ENCODE data around the gene CYB561D2. TPM values are rescaled to one million over a fixed set of nuclear protein-coding genes. Genes with fewer than 3 reads are reported as not detected.

Gene CYB561D2
- total and polyA plus RNA-seq, 10 of the 15 experiments (the other 5 are each of a cell fraction or from before 2014, with no cell fraction given): 7.6 to 39.2 (median 18.8) TPM

DNA sequence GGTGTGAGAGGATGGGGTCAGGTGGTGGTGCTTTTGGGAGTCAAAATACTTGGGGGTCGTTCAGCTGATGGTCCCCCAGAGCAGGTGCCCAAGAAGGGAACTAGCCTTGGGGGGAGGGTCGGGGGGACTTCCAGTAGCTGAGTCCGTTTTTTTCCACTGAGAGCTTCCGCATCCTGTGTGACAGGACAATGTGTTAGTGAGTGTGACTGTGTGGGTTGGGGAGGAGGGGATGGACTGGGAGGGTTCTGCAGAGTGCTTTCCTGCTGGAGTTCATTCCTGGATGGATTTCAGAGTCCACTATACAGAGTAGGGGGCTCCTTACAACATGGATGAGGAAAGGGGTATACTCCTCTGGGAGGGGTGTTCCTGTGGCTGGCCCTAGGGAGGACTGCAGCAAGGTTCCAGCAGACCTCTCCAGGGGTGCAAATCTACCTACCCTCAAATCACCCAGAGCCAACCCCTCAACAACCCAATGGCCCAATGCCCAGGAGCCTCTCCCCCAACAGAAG lies 27.5 kb upstream of the CYB561D2 start:
- no peaks in the 10 kb centered on the region for H3K27me3 ChIP-seq (replicated peaks in 1 of 2; ENCODE audit: control insufficient read depth in 2 of 2, insufficient read depth in 2 of 2, low read length in 1 of 2)
- no peak overlapping the region for H3K4me2 ChIP-seq (ENCODE audit: control insufficient read depth, insufficient read depth)
- peaks cover 17% of the 10 kb centered on the region for H3K4me1 ChIP-seq (ENCODE audit: control insufficient read depth, insufficient read depth, low read length)
- in situ Hi-C loops (cut with MboI): no loop called here
- H3K4me3 ChIP-seq: no peak overlapping the region
- H2AFZ ChIP-seq (ENCODE audit: control insufficient read depth, low read depth, low read length): no peak overlapping the region
- no peaks in the 10 kb centered on the region for H4K20me1 ChIP-seq (ENCODE audit: control insufficient read depth, insufficient read depth)
- ATAC-seq: no peak
- ChIA-PET CTCF (interaction anchor here (1.3 to 5.1 kb wide), 3 partner anchors 13 to 22 kb away, joined by 4 to 72 read pairs (median 11); partner anchors contain the start of genes RASSF1 and ZMYND10), POLR2A (interaction anchor here (0.7 to 2.0 kb wide), 3 partner anchors 11 to 18 kb away, joined by 3 to 8 read pairs (median 5); partner anchors contain the start of gene RASSF1), RAD21 (ENCODE audit: unreplicated experiment) (interaction anchor here (2.3 kb wide), 1 partner anchor 31 kb away, joined by 6 read pairs; the partner anchor contains the start of gene IFRD2), SMC1A (ENCODE audit: uncharacterized antibody, unreplicated experiment) (no interaction called here)
- TF ChIP-seq, protein P1, sequence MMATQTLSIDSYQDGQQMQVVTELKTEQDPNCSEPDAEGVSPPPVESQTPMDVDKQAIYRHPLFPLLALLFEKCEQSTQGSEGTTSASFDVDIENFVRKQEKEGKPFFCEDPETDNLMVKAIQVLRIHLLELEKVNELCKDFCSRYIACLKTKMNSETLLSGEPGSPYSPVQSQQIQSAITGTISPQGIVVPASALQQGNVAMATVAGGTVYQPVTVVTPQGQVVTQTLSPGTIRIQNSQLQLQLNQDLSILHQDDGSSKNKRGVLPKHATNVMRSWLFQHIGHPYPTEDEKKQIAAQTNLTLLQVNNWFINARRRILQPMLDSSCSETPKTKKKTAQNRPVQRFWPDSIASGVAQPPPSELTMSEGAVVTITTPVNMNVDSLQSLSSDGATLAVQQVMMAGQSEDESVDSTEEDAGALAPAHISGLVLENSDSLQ (IDR thresholded peaks at IDR 0.05): no peak
- TF ChIP-seq CREM (IDR thresholded peaks at IDR 0.05; ENCODE audit: low read depth) (no peak), POLR2AphosphoS2 (IDR thresholded peaks at IDR 0.05; ENCODE audit: low read depth, low read length) (no peak), CREB1 (IDR thresholded peaks at IDR 0.05; ENCODE audit: low read depth) (no peak)
- no peak for FAIRE-seq
- WGBS (ENCODE audit: insufficient coverage, insufficient replicate concordance, low lambda C conversion rate, missing lambda C conversion rate): 28% methylated on average over 4 of the region's 4 CpGs
- H3K36me3 ChIP-seq (ENCODE audit: control insufficient read depth in 2 of 2, insufficient read depth in 2 of 2, low read length in 1 of 2): peaks cover 0 to 4% of the 10 kb centered on the region in 2 experiments; a peak in 1 of 4 replicates
- H3K79me2 ChIP-seq (ENCODE audit: control insufficient read depth, insufficient read depth, low read length): peaks cover 19% of the 10 kb centered on the region
- no peak overlapping the region for H3K9ac ChIP-seq (ENCODE audit: control insufficient read depth, insufficient read depth, low read length)
- no peak for DNase-seq (ENCODE audit: low read depth, low spot score)
- BruUV-seq (replicated peaks): no TSS peak
- intact Hi-C loops (cut with micrococcal nuclease; ENCODE audit: unreplicated experiment): no loop called here
- H3K27ac ChIP-seq (ENCODE audit: control insufficient read depth, insufficient read depth): no peak overlapping the region
- no peaks in the 10 kb centered on the region for H3K9me3 ChIP-seq (replicated peaks; ENCODE audit: control insufficient read depth, insufficient read depth, low read length)

DNA sequence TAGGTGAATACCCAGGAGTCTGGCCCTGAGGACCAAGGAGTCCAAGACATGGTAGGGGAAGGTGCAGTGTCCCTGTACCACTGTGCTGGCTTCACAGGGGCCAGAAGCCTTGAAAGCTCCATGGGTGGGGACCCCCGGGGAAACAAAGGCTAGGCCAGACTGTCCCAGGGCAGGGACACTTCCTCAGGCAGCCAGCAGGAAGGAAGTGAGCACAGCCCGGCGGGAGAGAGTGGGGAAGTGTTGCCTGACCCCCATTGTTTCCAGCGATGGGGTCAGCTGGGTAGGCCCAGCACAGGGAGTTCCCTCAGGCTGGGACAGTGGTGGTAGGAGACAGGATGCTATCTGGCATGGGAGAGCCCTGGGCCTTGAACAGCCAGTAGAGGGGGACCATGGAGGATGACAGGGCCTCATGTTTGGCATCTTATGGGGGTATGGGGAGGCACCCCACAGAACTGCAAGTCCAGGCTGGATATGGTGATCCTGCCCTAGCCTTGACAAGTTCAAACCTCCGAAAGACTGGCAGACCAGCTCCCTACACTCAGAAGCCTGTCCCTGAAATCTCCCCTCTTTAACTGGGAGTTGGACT lies 27.0 kb upstream of the CYB561D2 start:
- Histone ChIP-seq H3K4me2 (ENCODE audit: control insufficient read depth, insufficient read depth) (no peak overlapping the region), H3K4me3 (no peak overlapping the region), H2AFZ (ENCODE audit: control insufficient read depth, low read depth, low read length) (no peak overlapping the region), H3K27ac (ENCODE audit: control insufficient read depth, insufficient read depth) (no peak overlapping the region), H3K9me3 (replicated peaks; ENCODE audit: control insufficient read depth, insufficient read depth, low read length) (no peaks in the 10 kb centered on the region), H3K36me3 (ENCODE audit: control insufficient read depth in 2 of 2, insufficient read depth in 2 of 2, low read length in 1 of 2) (peaks cover 0 to 4% of the 10 kb centered on the region in 2 experiments; a peak in 1 of 4 replicates), H3K79me2 (ENCODE audit: control insufficient read depth, insufficient read depth, low read length) (peaks cover 19% of the 10 kb centered on the region), H3K9ac (ENCODE audit: control insufficient read depth, insufficient read depth, low read length) (no peak overlapping the region), H4K20me1 (ENCODE audit: control insufficient read depth, insufficient read depth) (no peaks in the 10 kb centered on the region), H3K4me1 (ENCODE audit: control insufficient read depth, insufficient read depth, low read length) (peaks cover 17% of the 10 kb centered on the region), H3K27me3 (replicated peaks in 1 of 2; ENCODE audit: control insufficient read depth in 2 of 2, insufficient read depth in 2 of 2, low read length in 1 of 2) (no peaks in the 10 kb centered on the region)
- ChIA-PET POLR2A (no interaction called here), RAD21 (ENCODE audit: unreplicated experiment) (interaction anchor here (0.7 to 2.3 kb wide), 4 partner anchors 14 to 45 kb away, joined by 3 to 6 read pairs (median 4); partner anchors contain the start of genes IFRD2 and LSMEM2), SMC1A (ENCODE audit: uncharacterized antibody, unreplicated experiment) (interaction anchor here (1.0 kb wide), 1 partner anchor 24 kb away, joined by 3 read pairs; the partner anchor contains the start of genes HYAL3 and NAA80), CTCF (interaction anchor here (0.8 to 5.1 kb wide), 14 partner anchors 9 to 129 kb away, joined by 3 to 72 read pairs (median 6); partner anchors contain the start of genes HYAL1, HYAL3, IFRD2 and LSMEM2)
- intact Hi-C loops (cut with micrococcal nuclease; ENCODE audit: unreplicated experiment): loop anchor here (1.0 kb wide), 2 partner anchors 49 to 96 kb away; no protein-coding TSS in a partner anchor
- DNase-seq (ENCODE audit: low read depth, low spot score) (no peak), FAIRE-seq (no peak), ATAC-seq (no peak)
- BruUV-seq (replicated peaks): no TSS peak
- no peak for TF ChIP-seq HDAC6 (IDR thresholded peaks at IDR 0.05; ENCODE audit: unreplicated experiment)
- TF ChIP-seq WRNIP1 (IDR thresholded peaks at IDR 0.05; ENCODE audit: borderline replicate concordance, low read depth, low read length): no peak
- TF ChIP-seq SUZ12 (IDR thresholded peaks at IDR 0.05; ENCODE audit: unreplicated experiment): no peak
- no peak for TF ChIP-seq KDM1A (IDR thresholded peaks at IDR 0.05; ENCODE audit: borderline replicate concordance)
- TF ChIP-seq SMC3 (IDR thresholded peaks at IDR 0.05; ENCODE audit: borderline replicate concordance, low read length): no peak
- TF ChIP-seq RCOR1 (conservative IDR thresholded peaks at IDR 0.05; ENCODE audit: low read depth, low read length): no peak
- TF ChIP-seq, protein P2, sequence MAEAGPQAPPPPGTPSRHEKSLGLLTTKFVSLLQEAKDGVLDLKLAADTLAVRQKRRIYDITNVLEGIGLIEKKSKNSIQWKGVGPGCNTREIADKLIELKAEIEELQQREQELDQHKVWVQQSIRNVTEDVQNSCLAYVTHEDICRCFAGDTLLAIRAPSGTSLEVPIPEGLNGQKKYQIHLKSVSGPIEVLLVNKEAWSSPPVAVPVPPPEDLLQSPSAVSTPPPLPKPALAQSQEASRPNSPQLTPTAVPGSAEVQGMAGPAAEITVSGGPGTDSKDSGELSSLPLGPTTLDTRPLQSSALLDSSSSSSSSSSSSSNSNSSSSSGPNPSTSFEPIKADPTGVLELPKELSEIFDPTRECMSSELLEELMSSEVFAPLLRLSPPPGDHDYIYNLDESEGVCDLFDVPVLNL (IDR thresholded peaks at IDR 0.05; ENCODE audit: low read depth, low read length): no peak
- no peak for TF ChIP-seq FOXK2 (IDR thresholded peaks at IDR 0.05)
- TF ChIP-seq ZNF622 (IDR thresholded peaks at IDR 0.05): no peak
- WGBS (ENCODE audit: insufficient coverage, insufficient replicate concordance, low lambda C conversion rate, missing lambda C conversion rate): 31% methylated on average over 5 of the region's 5 CpGs
- in situ Hi-C loops (cut with MboI): no loop called here

Measured in GM12878 (cell line).